Neural crest cell (in vitro differentiated cells): Measurements from ENCODE around the gene RHBDD2. TPM values are rescaled to one million over a fixed set of nuclear protein-coding genes. Genes with fewer than 3 reads are reported as not detected.

Experiments used
- DNase-seq: peaks from one replicate; pipeline ENCODE4 v3.0.0; 2021; ENCODE audit warnings: low read depth, mixed read lengths, low spot score
- H3K27ac Mint-ChIP-seq: one replicate; pipeline ENCODE4 v1.8.0; 2021; ENCODE audit warnings: mild to moderate bottlenecking, mixed read lengths; ENCODE audit not compliant: unreplicated experiment
- H3K27me3 Mint-ChIP-seq: 2 replicates; pipeline ENCODE4 v1.8.0; 2021; ENCODE audit warnings: low read depth, mild to moderate bottlenecking, mixed read lengths
- H3K36me3 Mint-ChIP-seq: 2 replicates; pipeline ENCODE4 v1.8.0; 2021; ENCODE audit warnings: low read depth, mild to moderate bottlenecking, mixed read lengths
- H3K4me1 Mint-ChIP-seq: 2 replicates; pipeline ENCODE4 v1.8.0; 2021; ENCODE audit warnings: mixed read lengths
- H3K4me3 Mint-ChIP-seq: one replicate; pipeline ENCODE4 v1.8.0; 2021; ENCODE audit warnings: mild to moderate bottlenecking, mixed read lengths
- H3K9me3 Mint-ChIP-seq: 2 replicates; pipeline ENCODE4 v1.8.0; 2021; ENCODE audit warnings: mixed read lengths
- CTCF ChIP-seq: fragments of 200-600 bp; sonication (generic); conservative IDR thresholded peaks from 2 replicates; pipeline ENCODE4 v1.5.0; 2021; ENCODE audit warnings: antibody characterized with exemption, mild to moderate bottlenecking
- total RNA-seq: library from RNA; stranded (reverse); gene quantifications from 2 replicates; pipeline ENCODE4 v1.2.1, GENCODE V29; 2021

Gene RHBDD2
- total RNA-seq, 1 donor from 2014 or later, result 80.5 TPM

- Mint-ChIP-seq H3K27me3 (no peaks in the 10 kb centered on the region), H3K4me3 (no peak overlapping the region)
- TF ChIP-seq CTCF, result no peak
Observed at GRCh38 chr7:75913437-75913836, 34.6 kb downstream of the RHBDD2 start.

GRCh38 chr7:75914169-75914654 lies 35.4 kb downstream of the RHBDD2 start:
- Mint-ChIP-seq H3K4me1 (peaks cover 30% of the 10 kb centered on the region), H3K4me3 (peak overlapping the region; percentile 89), H3K36me3 (no peaks in the 10 kb centered on the region), H3K9me3 (no peaks in the 10 kb centered on the region), H3K27ac (peak overlapping the region; percentile 87), H3K27me3 (no peaks in the 10 kb centered on the region)
- TF ChIP-seq CTCF, result no peak
- peak; percentile 9 for DNase-seq

More at GRCh38 chr7:75913437-75913836, 34.6 kb downstream of the RHBDD2 start:
- H3K27ac Mint-ChIP-seq, result no peak overlapping the region
- DNase-seq, result no peak
- H3K4me1 Mint-ChIP-seq, result peaks cover 22% of the 10 kb centered on the region
- no peaks in the 10 kb centered on the region for H3K9me3 Mint-ChIP-seq
- H3K36me3 Mint-ChIP-seq, result no peaks in the 10 kb centered on the region

- no peak for TF ChIP-seq CTCF
- peak; percentile 97 for DNase-seq
- Mint-ChIP-seq H3K9me3 (no peaks in the 10 kb centered on the region), H3K4me1 (peaks cover 31% of the 10 kb centered on the region), H3K4me3 (peak within 1 kb of the TSS; percentile 89), H3K36me3 (no peaks in the 10 kb centered on the region), H3K27ac (peak within 1 kb of the TSS; percentile 91), H3K27me3 (no peaks in the 10 kb centered on the region)
Observed at GRCh38 chr7:75914655-75915415, 36.0 kb downstream of the RHBDD2 start, which contains the start of gene POR. Gene POR (plus strand): TSS chr7:75915155. CDS start chr7:75954002, 38,847 bp downstream.

- no peak for TF ChIP-seq CTCF
- DNase-seq, result no peak
- peak overlapping the region; percentile 89 for H3K4me3 Mint-ChIP-seq
- H3K4me1 Mint-ChIP-seq, result peaks cover 34% of the 10 kb centered on the region
- H3K27ac Mint-ChIP-seq, result peak overlapping the region; percentile 91
- no peaks in the 10 kb centered on the region for H3K27me3 Mint-ChIP-seq
- no peaks in the 10 kb centered on the region for H3K9me3 Mint-ChIP-seq
- no peaks in the 10 kb centered on the region for H3K36me3 Mint-ChIP-seq
Observed at GRCh38 chr7:75915416-75916156, 36.8 kb downstream of the RHBDD2 start.

GRCh38 chr7:75916259-75916658 lies 37.4 kb downstream of the RHBDD2 start:
- Mint-ChIP-seq H3K36me3 (no peaks in the 10 kb centered on the region), H3K4me1 (peaks cover 41% of the 10 kb centered on the region), H3K9me3 (no peaks in the 10 kb centered on the region), H3K27me3 (no peaks in the 10 kb centered on the region), H3K27ac (peak overlapping the region; percentile 91), H3K4me3 (peak overlapping the region; percentile 89)
- TF ChIP-seq CTCF, result no peak
- DNase-seq, result no peak
